Measurements from ENCODE around the gene SLC9A8. TPM values are rescaled to one million over a fixed set of nuclear protein-coding genes. Genes with fewer than 3 reads are reported as not detected.

SLC9A8 gene
- total and polyA plus RNA-seq, 2 of the 8 experiments (the other 6 are each of a cell fraction or from before 2014, with no cell fraction given), result 3.2 to 6.2 TPM

DNA sequence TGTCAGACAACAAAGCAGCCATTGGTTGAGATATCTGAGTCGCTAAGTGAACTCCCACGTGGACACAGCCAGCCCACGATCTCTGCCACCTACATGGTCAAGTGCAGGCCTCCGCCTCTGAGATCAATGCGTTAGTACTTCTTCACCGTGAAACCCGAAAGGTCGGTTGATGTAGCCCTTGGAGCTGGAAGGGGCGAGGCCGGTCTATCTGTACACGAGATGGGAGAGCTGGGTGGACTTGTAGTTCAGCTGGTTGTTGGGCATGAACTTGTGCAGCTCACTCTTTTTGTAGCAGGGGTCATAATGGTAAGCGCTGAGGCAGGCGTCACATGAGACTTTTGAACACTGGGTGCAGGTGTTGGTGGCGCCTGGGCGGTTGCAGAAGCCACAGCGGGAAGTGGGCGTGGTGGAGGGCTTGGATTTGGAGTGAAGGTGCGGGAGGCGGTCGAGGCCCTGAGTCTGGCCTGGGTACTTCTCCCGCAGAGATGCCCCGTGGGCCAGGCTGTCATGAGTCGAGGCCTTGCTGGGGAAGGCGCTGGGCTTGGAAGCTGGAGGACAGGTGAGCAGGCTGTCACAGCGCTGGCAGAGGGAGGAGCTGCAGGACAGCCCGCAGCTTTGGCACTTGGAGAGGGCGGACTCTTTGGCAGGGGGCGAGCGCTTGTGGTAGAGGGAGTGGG, 92.9 kb downstream of the SLC9A8 start (continued):
- no peak for TF ChIP-seq JUND (IDR thresholded peaks at IDR 0.05; ENCODE audit: low read length)
- TF ChIP-seq, protein P1, sequence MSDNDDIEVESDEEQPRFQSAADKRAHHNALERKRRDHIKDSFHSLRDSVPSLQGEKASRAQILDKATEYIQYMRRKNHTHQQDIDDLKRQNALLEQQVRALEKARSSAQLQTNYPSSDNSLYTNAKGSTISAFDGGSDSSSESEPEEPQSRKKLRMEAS (IDR thresholded peaks at IDR 0.05), result no peak
- TF ChIP-seq, protein P2, sequence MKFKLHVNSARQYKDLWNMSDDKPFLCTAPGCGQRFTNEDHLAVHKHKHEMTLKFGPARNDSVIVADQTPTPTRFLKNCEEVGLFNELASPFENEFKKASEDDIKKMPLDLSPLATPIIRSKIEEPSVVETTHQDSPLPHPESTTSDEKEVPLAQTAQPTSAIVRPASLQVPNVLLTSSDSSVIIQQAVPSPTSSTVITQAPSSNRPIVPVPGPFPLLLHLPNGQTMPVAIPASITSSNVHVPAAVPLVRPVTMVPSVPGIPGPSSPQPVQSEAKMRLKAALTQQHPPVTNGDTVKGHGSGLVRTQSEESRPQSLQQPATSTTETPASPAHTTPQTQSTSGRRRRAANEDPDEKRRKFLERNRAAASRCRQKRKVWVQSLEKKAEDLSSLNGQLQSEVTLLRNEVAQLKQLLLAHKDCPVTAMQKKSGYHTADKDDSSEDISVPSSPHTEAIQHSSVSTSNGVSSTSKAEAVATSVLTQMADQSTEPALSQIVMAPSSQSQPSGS (IDR thresholded peaks at IDR 0.05; ENCODE audit: low read length), result no peak
- TF ChIP-seq, protein P3, sequence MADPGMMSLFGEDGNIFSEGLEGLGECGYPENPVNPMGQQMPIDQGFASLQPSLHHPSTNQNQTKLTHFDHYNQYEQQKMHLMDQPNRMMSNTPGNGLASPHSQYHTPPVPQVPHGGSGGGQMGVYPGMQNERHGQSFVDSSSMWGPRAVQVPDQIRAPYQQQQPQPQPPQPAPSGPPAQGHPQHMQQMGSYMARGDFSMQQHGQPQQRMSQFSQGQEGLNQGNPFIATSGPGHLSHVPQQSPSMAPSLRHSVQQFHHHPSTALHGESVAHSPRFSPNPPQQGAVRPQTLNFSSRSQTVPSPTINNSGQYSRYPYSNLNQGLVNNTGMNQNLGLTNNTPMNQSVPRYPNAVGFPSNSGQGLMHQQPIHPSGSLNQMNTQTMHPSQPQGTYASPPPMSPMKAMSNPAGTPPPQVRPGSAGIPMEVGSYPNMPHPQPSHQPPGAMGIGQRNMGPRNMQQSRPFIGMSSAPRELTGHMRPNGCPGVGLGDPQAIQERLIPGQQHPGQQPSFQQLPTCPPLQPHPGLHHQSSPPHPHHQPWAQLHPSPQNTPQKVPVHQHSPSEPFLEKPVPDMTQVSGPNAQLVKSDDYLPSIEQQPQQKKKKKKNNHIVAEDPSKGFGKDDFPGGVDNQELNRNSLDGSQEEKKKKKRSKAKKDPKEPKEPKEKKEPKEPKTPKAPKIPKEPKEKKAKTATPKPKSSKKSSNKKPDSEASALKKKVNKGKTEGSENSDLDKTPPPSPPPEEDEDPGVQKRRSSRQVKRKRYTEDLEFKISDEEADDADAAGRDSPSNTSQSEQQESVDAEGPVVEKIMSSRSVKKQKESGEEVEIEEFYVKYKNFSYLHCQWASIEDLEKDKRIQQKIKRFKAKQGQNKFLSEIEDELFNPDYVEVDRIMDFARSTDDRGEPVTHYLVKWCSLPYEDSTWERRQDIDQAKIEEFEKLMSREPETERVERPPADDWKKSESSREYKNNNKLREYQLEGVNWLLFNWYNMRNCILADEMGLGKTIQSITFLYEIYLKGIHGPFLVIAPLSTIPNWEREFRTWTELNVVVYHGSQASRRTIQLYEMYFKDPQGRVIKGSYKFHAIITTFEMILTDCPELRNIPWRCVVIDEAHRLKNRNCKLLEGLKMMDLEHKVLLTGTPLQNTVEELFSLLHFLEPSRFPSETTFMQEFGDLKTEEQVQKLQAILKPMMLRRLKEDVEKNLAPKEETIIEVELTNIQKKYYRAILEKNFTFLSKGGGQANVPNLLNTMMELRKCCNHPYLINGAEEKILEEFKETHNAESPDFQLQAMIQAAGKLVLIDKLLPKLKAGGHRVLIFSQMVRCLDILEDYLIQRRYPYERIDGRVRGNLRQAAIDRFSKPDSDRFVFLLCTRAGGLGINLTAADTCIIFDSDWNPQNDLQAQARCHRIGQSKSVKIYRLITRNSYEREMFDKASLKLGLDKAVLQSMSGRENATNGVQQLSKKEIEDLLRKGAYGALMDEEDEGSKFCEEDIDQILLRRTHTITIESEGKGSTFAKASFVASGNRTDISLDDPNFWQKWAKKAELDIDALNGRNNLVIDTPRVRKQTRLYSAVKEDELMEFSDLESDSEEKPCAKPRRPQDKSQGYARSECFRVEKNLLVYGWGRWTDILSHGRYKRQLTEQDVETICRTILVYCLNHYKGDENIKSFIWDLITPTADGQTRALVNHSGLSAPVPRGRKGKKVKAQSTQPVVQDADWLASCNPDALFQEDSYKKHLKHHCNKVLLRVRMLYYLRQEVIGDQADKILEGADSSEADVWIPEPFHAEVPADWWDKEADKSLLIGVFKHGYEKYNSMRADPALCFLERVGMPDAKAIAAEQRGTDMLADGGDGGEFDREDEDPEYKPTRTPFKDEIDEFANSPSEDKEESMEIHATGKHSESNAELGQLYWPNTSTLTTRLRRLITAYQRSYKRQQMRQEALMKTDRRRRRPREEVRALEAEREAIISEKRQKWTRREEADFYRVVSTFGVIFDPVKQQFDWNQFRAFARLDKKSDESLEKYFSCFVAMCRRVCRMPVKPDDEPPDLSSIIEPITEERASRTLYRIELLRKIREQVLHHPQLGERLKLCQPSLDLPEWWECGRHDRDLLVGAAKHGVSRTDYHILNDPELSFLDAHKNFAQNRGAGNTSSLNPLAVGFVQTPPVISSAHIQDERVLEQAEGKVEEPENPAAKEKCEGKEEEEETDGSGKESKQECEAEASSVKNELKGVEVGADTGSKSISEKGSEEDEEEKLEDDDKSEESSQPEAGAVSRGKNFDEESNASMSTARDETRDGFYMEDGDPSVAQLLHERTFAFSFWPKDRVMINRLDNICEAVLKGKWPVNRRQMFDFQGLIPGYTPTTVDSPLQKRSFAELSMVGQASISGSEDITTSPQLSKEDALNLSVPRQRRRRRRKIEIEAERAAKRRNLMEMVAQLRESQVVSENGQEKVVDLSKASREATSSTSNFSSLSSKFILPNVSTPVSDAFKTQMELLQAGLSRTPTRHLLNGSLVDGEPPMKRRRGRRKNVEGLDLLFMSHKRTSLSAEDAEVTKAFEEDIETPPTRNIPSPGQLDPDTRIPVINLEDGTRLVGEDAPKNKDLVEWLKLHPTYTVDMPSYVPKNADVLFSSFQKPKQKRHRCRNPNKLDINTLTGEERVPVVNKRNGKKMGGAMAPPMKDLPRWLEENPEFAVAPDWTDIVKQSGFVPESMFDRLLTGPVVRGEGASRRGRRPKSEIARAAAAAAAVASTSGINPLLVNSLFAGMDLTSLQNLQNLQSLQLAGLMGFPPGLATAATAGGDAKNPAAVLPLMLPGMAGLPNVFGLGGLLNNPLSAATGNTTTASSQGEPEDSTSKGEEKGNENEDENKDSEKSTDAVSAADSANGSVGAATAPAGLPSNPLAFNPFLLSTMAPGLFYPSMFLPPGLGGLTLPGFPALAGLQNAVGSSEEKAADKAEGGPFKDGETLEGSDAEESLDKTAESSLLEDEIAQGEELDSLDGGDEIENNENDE (IDR thresholded peaks at IDR 0.05; ENCODE audit: insufficient replicate concordance, low read length), result no peak

Measured in H1 (cell line).